Vagina (tissue), 2 donors: Measurements from ENCODE around the gene PERM1. TPM values are rescaled to one million over a fixed set of nuclear protein-coding genes. Genes with fewer than 3 reads are reported as not detected.
A peak's percentile ranks its signal among the peaks of the same experiment; 100 is the strongest.

Experiments
- DNase-seq, 2 donors: peaks; one replicate each; pipeline ENCODE4 v3.0.0-alpha.2; 2017; ENCODE audit errors: extremely low spot score in 2 of 2
- H3K27ac ChIP-seq: fragments of 200-600 bp; sonication (generic); one replicate; pipeline ENCODE4 v1.5.1; 2019
- H3K27me3 ChIP-seq: fragments of 200-600 bp; sonication (generic); one replicate; pipeline ENCODE4 v1.5.1; 2019
- H3K36me3 ChIP-seq, 2 donors: fragments of 200-600 bp; sonication (generic); one replicate each; pipeline ENCODE4 v1.5.1; 2017 to 2019
- H3K4me1 ChIP-seq: fragments of 200-600 bp; sonication (generic); one replicate; pipeline ENCODE4 v1.5.1; 2019
- H3K4me3 ChIP-seq, 2 donors: fragments of 200-600 bp; sonication (generic); 1 replicate in 1 of 2; 2 replicates in 1 of 2; pipeline ENCODE4 v1.5.1; 2016 to 2019
- H3K9me3 ChIP-seq: fragments of 200-600 bp; sonication (generic); one replicate; pipeline ENCODE4 v1.5.1; 2019
- CTCF ChIP-seq, 3 experiments: fragments of 450-650 bp in 2 of 3; fragments of 200-600 bp in 1 of 3; sonication (generic) in 1 of 3; IDR thresholded peaks; one replicate each; pipeline ENCODE4 v1.5.1; 2017 to 2019; ENCODE audit warnings: antibody characterized with exemption in 3 of 3, mild to moderate bottlenecking in 2 of 3, moderate library complexity in 2 of 3
- POLR2A ChIP-seq, 2 donors: fragments of 450-650 bp; IDR thresholded peaks; one replicate each; pipeline ENCODE4 v1.6.1; 2017; ENCODE audit warnings: antibody characterized with exemption in 2 of 2, mild to moderate bottlenecking in 2 of 2, moderate library complexity in 2 of 2
- POLR2AphosphoS5 ChIP-seq, 2 donors: sonication (generic); formaldehyde crosslinking; IDR thresholded peaks; one replicate each; pipeline ENCODE4 v1.9.0; 2017; ENCODE audit warnings: antibody characterized with exemption in 2 of 2, mild to moderate bottlenecking in 2 of 2, low read depth in 1 of 2; ENCODE audit not compliant: insufficient read depth in 1 of 2
- intact Hi-C: fragments of 100-400 bp; cut with DNase I; formaldehyde crosslinking; loops from one replicate; pipeline ENCODE4 v1.15.1; 2023
- total RNA-seq: library from RNA; depleted of rRNA; stranded (reverse); fragments of >200 nt; gene quantifications from one replicate; pipeline ENCODE4 v1.2.3, GENCODE V29; 2016

The PERM1 gene
- total RNA-seq, 1 donor from 2014 or later: not detected

GRCh38 chr1:965526-966134 lies 16.3 kb downstream of the PERM1 start:
- Histone ChIP-seq H3K4me3 (peak overlapping the region in 1 of 2 donors; percentile 75), H3K4me1 (peaks cover 29% of the 10 kb centered on the region), H3K27me3 (no peaks in the 10 kb centered on the region), H3K9me3 (no peaks in the 10 kb centered on the region), H3K36me3 (peaks cover 0 to 5% of the 10 kb centered on the region in 2 donors), H3K27ac (peak overlapping the region; percentile 97)
- DNase-seq: no peak
- intact Hi-C loops: no loop called here
- TF ChIP-seq CTCF (IDR thresholded peaks at IDR 0.05) (no peak), POLR2A (IDR thresholded peaks at IDR 0.05) (no peak), POLR2AphosphoS5 (IDR thresholded peaks at IDR 0.05; ENCODE audit: insufficient read depth in 1 of 2, low read depth in 1 of 2) (no peak)

GRCh38 chr1:964691-965525 lies 17.0 kb downstream of the PERM1 start:
- Histone ChIP-seq H3K4me1 (peaks cover 33% of the 10 kb centered on the region), H3K4me3 (no peak overlapping the region), H3K27me3 (no peaks in the 10 kb centered on the region), H3K36me3 (peaks cover 0 to 5% of the 10 kb centered on the region in 2 donors), H3K27ac (no peak overlapping the region), H3K9me3 (no peaks in the 10 kb centered on the region)
- TF ChIP-seq CTCF (IDR thresholded peaks at IDR 0.05) (no peak), POLR2AphosphoS5 (IDR thresholded peaks at IDR 0.05; ENCODE audit: insufficient read depth in 1 of 2, low read depth in 1 of 2) (no peak), POLR2A (IDR thresholded peaks at IDR 0.05) (no peak)
- intact Hi-C loops: loop anchor here (5.0 kb wide), 1 partner anchor 58 kb away; no protein-coding TSS in a partner anchor
- DNase-seq: no peak

GRCh38 chr1:963746-964525 lies 18.0 kb downstream of the PERM1 start:
- no peak for TF ChIP-seq CTCF (IDR thresholded peaks at IDR 0.05)
- TF ChIP-seq POLR2AphosphoS5 (IDR thresholded peaks at IDR 0.05; ENCODE audit: insufficient read depth in 1 of 2, low read depth in 1 of 2): no peak
- no peak for DNase-seq
- H3K9me3 ChIP-seq: no peaks in the 10 kb centered on the region
- intact Hi-C loops: loop anchor here (5.0 kb wide), 1 partner anchor 57 kb away; no protein-coding TSS in a partner anchor
- H3K27ac ChIP-seq: no peak overlapping the region
- no peaks in the 10 kb centered on the region for H3K27me3 ChIP-seq
- H3K4me3 ChIP-seq: no peak overlapping the region
- peaks cover 38% of the 10 kb centered on the region for H3K4me1 ChIP-seq
- H3K36me3 ChIP-seq: peaks cover 0 to 5% of the 10 kb centered on the region in 2 donors

- intact Hi-C loops: loop anchor here (5.0 kb wide), 1 partner anchor 56 kb away; no protein-coding TSS in a partner anchor
- no peak for DNase-seq
- H3K4me1 ChIP-seq: peaks cover 43% of the 10 kb centered on the region
- H3K27ac ChIP-seq: no peak overlapping the region
- H3K27me3 ChIP-seq: no peaks in the 10 kb centered on the region
- no peak overlapping the region for H3K4me3 ChIP-seq
- no peak for TF ChIP-seq POLR2AphosphoS5 (IDR thresholded peaks at IDR 0.05; ENCODE audit: insufficient read depth in 1 of 2, low read depth in 1 of 2)
- no peak for TF ChIP-seq POLR2A (IDR thresholded peaks at IDR 0.05)
- TF ChIP-seq CTCF (IDR thresholded peaks at IDR 0.05): no peak
- no peaks in the 10 kb centered on the region for H3K9me3 ChIP-seq
- peaks cover 0 to 5% of the 10 kb centered on the region in 2 donors for H3K36me3 ChIP-seq
Measured at GRCh38 chr1:963301-963651, 18.6 kb downstream of the PERM1 start.
